ENCODE data around the gene NXN. TPM values are rescaled to one million over a fixed set of nuclear protein-coding genes. Genes with fewer than 3 reads are reported as not detected.
"Not testable (repeated sequence)": the region's sequence is repeated elsewhere in the genome, so short reads cannot be mapped to it uniquely, and the experiment has no call there.

NXN gene
- total RNA-seq, 3 donors from 2014 or later = 0.18 to 0.49 (median 0.18) TPM

GRCh38 chr17:917391-917811 lies 62.2 kb downstream of the NXN start:
- no peaks in the 10 kb centered on the region for H3K4me1 Mint-ChIP-seq (ENCODE audit: low read depth)
- no peak overlapping the region for H3K4me3 Mint-ChIP-seq
- no peaks in the 10 kb centered on the region for H3K9me3 Mint-ChIP-seq

DNA sequence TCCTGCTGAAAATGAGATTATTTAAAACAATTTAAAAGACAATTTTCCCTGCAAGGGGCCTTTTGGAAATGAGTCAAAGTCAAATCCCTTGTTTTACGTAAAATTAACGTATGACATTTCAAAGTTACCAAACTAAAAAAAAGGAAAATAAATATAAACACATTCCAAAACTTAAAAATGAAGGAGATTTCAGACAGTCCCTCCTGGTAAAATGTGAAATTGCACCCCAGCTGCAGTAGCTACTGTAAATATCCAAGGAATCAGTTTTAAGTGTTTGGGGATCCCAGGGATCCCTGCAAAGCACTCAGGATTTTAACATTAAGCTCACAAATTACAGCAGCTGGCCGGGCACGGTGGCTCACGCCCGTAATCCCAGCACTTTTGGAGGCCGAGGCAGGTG lies 63.3 kb downstream of the NXN start:
- no peaks in the 10 kb centered on the region for H3K9me3 Mint-ChIP-seq
- no peaks in the 10 kb centered on the region for H3K36me3 Mint-ChIP-seq (ENCODE audit: insufficient read depth)
- H3K27me3 Mint-ChIP-seq (ENCODE audit: low read depth) = peaks cover 37% of the 10 kb centered on the region
- H3K4me1 Mint-ChIP-seq (ENCODE audit: low read depth) = no peaks in the 10 kb centered on the region
- ATAC-seq = no peak
- DNase-seq = no peak
- H3K4me3 Mint-ChIP-seq = no peak overlapping the region

More at GRCh38 chr17:917391-917811, 62.2 kb downstream of the NXN start:
- DNase-seq (no peak), ATAC-seq (no peak)
- Mint-ChIP-seq H3K36me3 (ENCODE audit: insufficient read depth) (no peaks in the 10 kb centered on the region), H3K27me3 (ENCODE audit: low read depth) (peaks cover 30% of the 10 kb centered on the region)

GRCh38 chr17:915538-916201 lies 63.9 kb downstream of the NXN start:
- Mint-ChIP-seq H3K36me3 (ENCODE audit: insufficient read depth) (no peaks in the 10 kb centered on the region), H3K27me3 (ENCODE audit: low read depth) (peaks cover 35% of the 10 kb centered on the region), H3K9me3 (no peaks in the 10 kb centered on the region), H3K4me3 (no peak overlapping the region), H3K4me1 (ENCODE audit: low read depth) (no peaks in the 10 kb centered on the region)
- ATAC-seq = no peak
- no peak for DNase-seq

DNA sequence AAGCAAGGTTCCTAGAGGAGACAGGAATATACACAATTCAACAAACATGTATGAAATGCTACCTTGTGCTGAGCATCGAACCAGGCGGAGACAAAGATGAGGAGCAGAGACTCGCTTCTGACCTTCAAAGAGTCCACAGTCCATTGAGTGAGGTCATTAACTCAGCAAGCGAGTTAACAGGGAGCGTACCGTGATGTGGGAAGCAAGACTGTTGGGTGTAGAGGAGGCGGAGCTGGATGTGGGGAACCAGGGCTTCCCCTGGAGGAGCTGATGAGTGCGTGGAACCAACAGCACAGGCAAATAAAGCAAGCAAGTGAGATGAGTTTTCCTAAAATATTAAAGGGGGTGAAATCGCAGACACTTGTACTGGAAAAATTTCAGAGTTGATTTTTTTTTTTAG lies 65.0 kb downstream of the NXN start:
- H3K27me3 Mint-ChIP-seq (ENCODE audit: low read depth) = peaks cover 31% of the 10 kb centered on the region
- no peaks in the 10 kb centered on the region for H3K4me1 Mint-ChIP-seq (ENCODE audit: low read depth)
- ATAC-seq (no peak), DNase-seq (no peak)
- no peak overlapping the region for H3K4me3 Mint-ChIP-seq
- H3K9me3 Mint-ChIP-seq = no peaks in the 10 kb centered on the region
- H3K36me3 Mint-ChIP-seq (ENCODE audit: insufficient read depth) = no peaks in the 10 kb centered on the region

DNA sequence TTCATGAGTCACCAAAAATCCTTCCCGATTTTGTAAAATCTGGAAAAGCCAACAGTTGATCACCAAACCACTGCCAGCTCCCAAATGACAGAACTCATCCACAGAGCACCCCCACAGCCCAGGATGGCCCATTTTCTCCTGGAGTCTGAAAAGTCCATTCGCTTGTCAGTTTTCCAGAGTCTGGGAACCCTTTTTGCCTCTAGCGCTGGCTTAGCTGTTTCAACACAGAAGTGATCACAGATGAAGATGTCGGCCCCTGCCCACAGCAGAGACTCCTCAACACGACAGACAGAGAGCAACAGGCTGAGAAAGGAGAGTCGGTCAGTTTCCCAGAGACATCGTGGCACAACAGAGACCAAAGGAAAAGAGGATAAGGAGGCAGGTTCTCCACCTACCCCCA lies 66.4 kb downstream of the NXN start:
- no peaks in the 10 kb centered on the region for H3K36me3 Mint-ChIP-seq (ENCODE audit: insufficient read depth)
- no peaks in the 10 kb centered on the region for H3K4me1 Mint-ChIP-seq (ENCODE audit: low read depth)
- no peak for ATAC-seq
- no peak for DNase-seq
- no peaks in the 10 kb centered on the region for H3K9me3 Mint-ChIP-seq
- H3K4me3 Mint-ChIP-seq = no peak overlapping the region
- H3K27me3 Mint-ChIP-seq (ENCODE audit: low read depth) = peaks cover 29% of the 10 kb centered on the region

- DNase-seq (no peak), ATAC-seq (no peak)
- peaks cover 43% of the 10 kb centered on the region for H3K27me3 Mint-ChIP-seq (ENCODE audit: low read depth)
- H3K4me3 Mint-ChIP-seq = no peak overlapping the region
- H3K4me1 Mint-ChIP-seq (ENCODE audit: low read depth) = no peaks in the 10 kb centered on the region
- no peaks in the 10 kb centered on the region for H3K9me3 Mint-ChIP-seq
- no peaks in the 10 kb centered on the region for H3K36me3 Mint-ChIP-seq (ENCODE audit: insufficient read depth)
These were observed 69.8 kb downstream of the NXN start for GRCh38 chr17:909642-910323.

DNA sequence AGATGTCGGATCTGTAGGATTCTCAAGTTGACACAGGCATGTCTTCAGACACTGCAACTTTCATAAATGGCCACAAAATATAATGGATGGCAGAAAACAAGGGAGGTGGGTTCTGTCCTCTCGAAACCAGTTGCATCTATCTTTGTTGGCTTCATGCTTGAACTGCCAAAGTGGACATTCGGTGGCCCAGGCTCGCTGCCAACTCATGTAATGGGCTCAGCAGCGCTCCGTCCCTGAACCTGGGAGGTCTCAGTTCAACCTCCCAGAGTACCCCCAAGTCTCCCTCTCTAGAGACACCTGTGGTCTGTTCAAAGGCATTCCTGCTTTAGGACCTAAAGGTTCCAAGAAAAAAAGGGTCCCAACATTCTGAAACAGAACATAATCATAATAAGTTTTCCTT lies 71.9 kb downstream of the NXN start:
- H3K36me3 Mint-ChIP-seq (ENCODE audit: insufficient read depth) = no peaks in the 10 kb centered on the region
- H3K9me3 Mint-ChIP-seq = no peaks in the 10 kb centered on the region
- no peak overlapping the region for H3K4me3 Mint-ChIP-seq
- ATAC-seq = no peak
- no peaks in the 10 kb centered on the region for H3K4me1 Mint-ChIP-seq (ENCODE audit: low read depth)
- peaks cover 52% of the 10 kb centered on the region for H3K27me3 Mint-ChIP-seq (ENCODE audit: low read depth)
- DNase-seq = no peak

DNA sequence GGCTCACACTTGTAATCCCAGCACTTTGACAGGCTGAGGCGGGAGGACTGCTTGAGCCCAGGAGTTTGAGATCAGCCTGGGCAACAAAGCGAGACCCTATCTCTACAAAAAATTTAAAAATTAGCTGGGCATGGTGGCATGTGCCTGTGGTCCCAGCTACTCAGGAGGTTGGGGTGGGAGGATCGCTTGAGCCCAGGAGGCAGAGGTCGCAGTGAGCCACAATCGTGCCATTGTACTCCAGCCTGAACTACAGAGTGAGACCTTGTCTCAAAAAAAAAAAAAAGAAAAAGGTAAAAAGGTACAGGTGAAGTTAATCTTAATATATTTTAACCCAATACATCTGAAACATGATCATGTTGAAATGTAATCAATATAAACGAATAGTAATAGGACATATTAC lies 73.9 kb downstream of the NXN start:
- H3K36me3 Mint-ChIP-seq (ENCODE audit: insufficient read depth); H3K9me3 Mint-ChIP-seq; ATAC-seq; H3K4me3 Mint-ChIP-seq; H3K4me1 Mint-ChIP-seq (ENCODE audit: low read depth); DNase-seq: not testable (repeated sequence)
- peaks cover 58% of the 10 kb centered on the region for H3K27me3 Mint-ChIP-seq (ENCODE audit: low read depth)

DNA sequence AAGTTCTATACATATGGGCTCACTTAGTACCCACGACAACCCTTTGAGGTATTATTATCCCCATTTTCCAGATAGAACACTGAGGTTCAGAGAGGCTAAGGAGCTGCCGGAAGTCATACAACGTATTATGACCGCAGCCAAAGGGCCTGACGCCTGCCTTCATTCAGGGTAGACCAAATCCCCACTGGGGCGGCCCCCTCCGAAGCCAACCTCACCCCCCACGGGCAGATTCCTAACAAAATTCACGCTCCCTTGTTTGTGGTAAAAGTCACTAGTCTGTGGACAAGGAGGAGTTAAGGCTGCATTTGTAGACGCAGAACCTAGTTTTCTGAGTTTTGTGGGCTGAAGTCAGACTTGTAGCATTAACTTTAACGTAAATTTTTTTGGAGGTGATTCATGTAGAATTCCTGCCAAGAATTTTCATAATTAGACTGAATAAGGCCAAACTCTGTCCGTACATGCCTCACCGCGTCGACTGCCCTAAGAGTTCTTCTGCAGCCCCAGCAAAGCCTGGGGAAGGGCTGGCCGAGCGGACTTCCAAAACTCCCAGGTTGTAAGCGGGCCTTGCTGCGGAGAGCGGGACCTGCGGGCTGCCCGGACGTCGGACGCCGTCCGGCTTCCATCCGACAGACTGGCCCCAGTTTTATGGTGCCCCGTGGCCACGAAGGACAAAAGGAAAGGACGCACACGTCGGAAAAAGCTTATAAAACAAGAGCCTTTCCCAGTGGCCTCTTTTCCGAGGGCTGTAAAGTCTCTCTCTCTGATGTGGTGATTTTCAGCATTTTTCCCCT lies 75.7 kb downstream of the NXN start:
- no peaks in the 10 kb centered on the region for H3K9me3 Mint-ChIP-seq

GRCh38 chr17:902463-902862 lies 77.1 kb downstream of the NXN start:
- peaks cover 78% of the 10 kb centered on the region for H3K27me3 Mint-ChIP-seq (ENCODE audit: low read depth)
- no peak for ATAC-seq
- no peak overlapping the region for H3K4me3 Mint-ChIP-seq
- H3K9me3 Mint-ChIP-seq = no peaks in the 10 kb centered on the region
- no peaks in the 10 kb centered on the region for H3K36me3 Mint-ChIP-seq (ENCODE audit: insufficient read depth)
- DNase-seq = no peak
- H3K4me1 Mint-ChIP-seq (ENCODE audit: low read depth) = no peaks in the 10 kb centered on the region

More for the DNA sequence above, 75.7 kb downstream of the NXN start:
- Mint-ChIP-seq H3K4me3 (no peak overlapping the region), H3K27me3 (ENCODE audit: low read depth) (peaks cover 71% of the 10 kb centered on the region), H3K4me1 (ENCODE audit: low read depth) (no peaks in the 10 kb centered on the region), H3K36me3 (ENCODE audit: insufficient read depth) (no peaks in the 10 kb centered on the region)
- ATAC-seq (no peak), DNase-seq (no peak)

GRCh38 chr17:901964-902363 lies 77.6 kb downstream of the NXN start:
- H3K27me3 Mint-ChIP-seq (ENCODE audit: low read depth) = peaks cover 82% of the 10 kb centered on the region
- ATAC-seq (no peak), DNase-seq (no peak)
- no peak overlapping the region for H3K4me3 Mint-ChIP-seq
- H3K4me1 Mint-ChIP-seq (ENCODE audit: low read depth) = no peaks in the 10 kb centered on the region
- no peaks in the 10 kb centered on the region for H3K9me3 Mint-ChIP-seq
- H3K36me3 Mint-ChIP-seq (ENCODE audit: insufficient read depth) = no peaks in the 10 kb centered on the region

DNA sequence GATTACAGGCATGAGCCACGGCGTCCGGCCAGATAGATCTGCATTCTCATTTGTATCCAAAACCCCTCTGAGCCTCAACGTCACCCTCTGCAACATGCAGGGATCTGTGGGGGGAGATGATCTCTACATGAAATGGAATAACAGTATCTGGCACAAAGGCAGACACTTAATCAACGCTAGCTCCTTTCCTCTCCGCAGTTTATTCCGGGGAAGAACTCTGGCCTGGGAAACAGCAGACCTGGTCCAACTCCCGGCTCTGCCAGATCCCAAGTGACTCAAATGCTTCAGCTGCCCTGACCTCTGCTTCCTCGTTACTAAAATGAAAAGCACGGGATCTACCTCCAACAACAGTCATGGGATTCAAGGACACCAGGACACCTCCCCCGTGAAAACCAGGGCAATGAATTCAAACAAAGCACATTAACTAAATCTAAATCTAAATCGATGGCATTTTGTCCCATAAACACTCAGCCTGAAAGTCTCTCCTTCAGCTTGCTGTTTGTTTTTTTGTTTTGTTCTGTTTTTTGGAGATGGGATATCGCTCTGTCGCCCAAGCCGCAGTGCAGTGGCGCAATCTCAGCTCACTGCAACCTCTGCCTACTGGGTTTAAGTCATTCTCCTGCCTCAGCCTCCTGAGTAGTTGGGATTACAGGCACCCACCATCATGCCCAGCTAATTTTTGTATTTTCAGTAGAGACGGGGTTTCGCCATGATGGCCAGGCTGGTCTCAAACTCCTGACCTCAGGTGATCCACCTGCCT lies 78.2 kb downstream of the NXN start:
- Mint-ChIP-seq H3K27me3 (ENCODE audit: low read depth) (peaks cover 82% of the 10 kb centered on the region), H3K4me3 (no peak overlapping the region), H3K4me1 (ENCODE audit: low read depth) (no peaks in the 10 kb centered on the region), H3K36me3 (ENCODE audit: insufficient read depth) (no peaks in the 10 kb centered on the region), H3K9me3 (no peaks in the 10 kb centered on the region)
- ATAC-seq (no peak), DNase-seq (no peak)

GRCh38 chr17:900336-900934 lies 79.1 kb downstream of the NXN start:
- peaks cover 81% of the 10 kb centered on the region for H3K27me3 Mint-ChIP-seq (ENCODE audit: low read depth)
- no peaks in the 10 kb centered on the region for H3K36me3 Mint-ChIP-seq (ENCODE audit: insufficient read depth)
- H3K4me3 Mint-ChIP-seq = no peak overlapping the region
- DNase-seq (no peak), ATAC-seq (no peak)
- no peaks in the 10 kb centered on the region for H3K4me1 Mint-ChIP-seq (ENCODE audit: low read depth)
- no peaks in the 10 kb centered on the region for H3K9me3 Mint-ChIP-seq

Data from activated T-cell treated with anti-CD3 and anti-CD28 coated beads, Interleukin-2, amount 50 U/mL, for 4 hours (primary cell).